ENCODE measurements around the gene KCNK17.
A peak's percentile ranks its signal among the peaks of the same experiment; 100 is the strongest.

DNA sequence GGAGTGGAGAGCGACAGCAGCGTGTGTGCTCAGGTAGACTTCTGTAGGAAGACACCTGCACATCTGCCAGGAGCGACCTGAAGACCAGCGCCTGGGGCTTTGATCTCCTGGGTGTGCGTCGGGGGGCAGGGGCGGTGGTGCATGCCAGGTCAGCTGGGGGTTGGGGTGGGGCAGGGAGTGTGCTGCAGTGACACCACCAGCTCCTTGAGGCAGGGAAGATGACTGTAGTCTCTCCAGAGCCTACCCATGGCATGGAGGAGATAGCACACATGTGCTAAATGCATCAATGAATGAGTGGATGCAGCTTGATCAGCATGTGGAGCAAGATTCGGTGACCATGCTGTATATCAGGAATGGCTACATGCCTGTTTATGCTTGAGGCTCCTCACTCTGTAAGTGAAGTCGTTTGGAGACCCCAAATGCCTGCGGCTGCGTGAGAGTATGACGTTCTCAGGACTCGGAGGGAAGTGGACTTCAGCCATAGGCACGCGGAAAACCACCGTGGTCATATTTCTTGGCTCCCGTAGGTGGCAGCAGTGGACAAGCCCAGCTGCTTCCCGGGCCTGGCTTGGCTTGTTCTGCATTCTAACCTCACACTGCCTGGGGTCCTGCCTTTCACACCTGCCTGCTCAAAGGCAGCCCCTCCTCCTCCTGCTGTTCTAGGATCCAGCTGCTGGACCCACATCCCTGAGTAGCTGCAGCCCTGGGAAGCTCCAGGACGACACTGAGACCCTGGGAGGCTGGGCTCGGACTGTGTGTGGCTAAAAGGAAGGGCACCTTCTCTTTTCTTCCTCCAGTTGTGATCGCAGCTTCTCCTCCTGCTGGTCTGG is 47.7 kb upstream of the KCNK17 start:
- TF ChIP-seq, protein P1, sequence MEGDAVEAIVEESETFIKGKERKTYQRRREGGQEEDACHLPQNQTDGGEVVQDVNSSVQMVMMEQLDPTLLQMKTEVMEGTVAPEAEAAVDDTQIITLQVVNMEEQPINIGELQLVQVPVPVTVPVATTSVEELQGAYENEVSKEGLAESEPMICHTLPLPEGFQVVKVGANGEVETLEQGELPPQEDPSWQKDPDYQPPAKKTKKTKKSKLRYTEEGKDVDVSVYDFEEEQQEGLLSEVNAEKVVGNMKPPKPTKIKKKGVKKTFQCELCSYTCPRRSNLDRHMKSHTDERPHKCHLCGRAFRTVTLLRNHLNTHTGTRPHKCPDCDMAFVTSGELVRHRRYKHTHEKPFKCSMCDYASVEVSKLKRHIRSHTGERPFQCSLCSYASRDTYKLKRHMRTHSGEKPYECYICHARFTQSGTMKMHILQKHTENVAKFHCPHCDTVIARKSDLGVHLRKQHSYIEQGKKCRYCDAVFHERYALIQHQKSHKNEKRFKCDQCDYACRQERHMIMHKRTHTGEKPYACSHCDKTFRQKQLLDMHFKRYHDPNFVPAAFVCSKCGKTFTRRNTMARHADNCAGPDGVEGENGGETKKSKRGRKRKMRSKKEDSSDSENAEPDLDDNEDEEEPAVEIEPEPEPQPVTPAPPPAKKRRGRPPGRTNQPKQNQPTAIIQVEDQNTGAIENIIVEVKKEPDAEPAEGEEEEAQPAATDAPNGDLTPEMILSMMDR (IDR thresholded peaks at IDR 0.05; ENCODE audit: low read depth, low read length): peak; percentile 75
- TF ChIP-seq POLR2A (IDR thresholded peaks at IDR 0.05; ENCODE audit: extremely low read depth, insufficient read length): no peak
- peak; percentile 68; the same call in 1 of the 2 replicates for TF ChIP-seq MYC (IDR thresholded peaks at IDR 0.05; ENCODE audit: low read depth, low read length)

Measured in NB4 (cell line).